Adrenal gland (tissue), 5 donors: ENCODE measurements around the gene SLC35G2.

Experiments used
- POLR2A ChIP-seq, 2 donors: fragments of 450-650 bp; IDR thresholded peaks; one replicate each; pipeline ENCODE4 v1.6.1; 2017; ENCODE audit warnings: antibody characterized with exemption in 2 of 2, mild to moderate bottlenecking in 2 of 2, moderate library complexity in 1 of 2
- TF ChIP-seq, protein P1 (sequence below), 6 experiments: fragments of 450-650 bp in 4 of 6; fragments of 200-600 bp in 2 of 6; sonication (generic) in 1 of 6; IDR thresholded peaks; 1 replicate in 5 of 6; 2 replicates in 1 of 6; pipeline versions ENCODE4 v1.5.1 to v1.8.0; 2016 to 2021; ENCODE audit warnings: antibody characterized with exemption in 6 of 6, mild to moderate bottlenecking in 2 of 6, moderate library complexity in 1 of 6
- donor health status: DM: no; HTN: no; CAD: no.

GRCh38 chr3:136789976-136790375 is 28.9 kb upstream of the SLC35G2 start:
- TF ChIP-seq, protein P1, sequence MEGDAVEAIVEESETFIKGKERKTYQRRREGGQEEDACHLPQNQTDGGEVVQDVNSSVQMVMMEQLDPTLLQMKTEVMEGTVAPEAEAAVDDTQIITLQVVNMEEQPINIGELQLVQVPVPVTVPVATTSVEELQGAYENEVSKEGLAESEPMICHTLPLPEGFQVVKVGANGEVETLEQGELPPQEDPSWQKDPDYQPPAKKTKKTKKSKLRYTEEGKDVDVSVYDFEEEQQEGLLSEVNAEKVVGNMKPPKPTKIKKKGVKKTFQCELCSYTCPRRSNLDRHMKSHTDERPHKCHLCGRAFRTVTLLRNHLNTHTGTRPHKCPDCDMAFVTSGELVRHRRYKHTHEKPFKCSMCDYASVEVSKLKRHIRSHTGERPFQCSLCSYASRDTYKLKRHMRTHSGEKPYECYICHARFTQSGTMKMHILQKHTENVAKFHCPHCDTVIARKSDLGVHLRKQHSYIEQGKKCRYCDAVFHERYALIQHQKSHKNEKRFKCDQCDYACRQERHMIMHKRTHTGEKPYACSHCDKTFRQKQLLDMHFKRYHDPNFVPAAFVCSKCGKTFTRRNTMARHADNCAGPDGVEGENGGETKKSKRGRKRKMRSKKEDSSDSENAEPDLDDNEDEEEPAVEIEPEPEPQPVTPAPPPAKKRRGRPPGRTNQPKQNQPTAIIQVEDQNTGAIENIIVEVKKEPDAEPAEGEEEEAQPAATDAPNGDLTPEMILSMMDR (IDR thresholded peaks at IDR 0.05): no peak
- no peak for TF ChIP-seq POLR2A (IDR thresholded peaks at IDR 0.05)
